IMR-90 (cell line): ENCODE results near the gene DIPK1A. TPM values are rescaled to one million over a fixed set of nuclear protein-coding genes. Genes with fewer than 3 reads are reported as not detected.

Experiments
- ATAC-seq: fragments of 200-7000 bp; cut with Tn5 transposase; 2 replicates; pipeline ENCODE4 v1.9.1; 2020; ENCODE audit warnings: low read depth, mild to moderate bottlenecking, moderate library complexity
- BruUV-seq: library from RNA; stranded (reverse); fragments of 400-500 nt; replicated peaks from 2 replicates; lab custom pipeline; 2021; lab: Mats Ljungman, UMichigan
- CTCF ChIA-PET: fragments of 300-600 bp; formaldehyde crosslinking; extraction: SDS; loops from one replicate; lab custom pipeline; 2021; ENCODE audit warnings: antibody characterized with exemption; lab: Yijun Ruan, JAX
- POLR2A ChIA-PET: fragments of 300-600 bp; sonication (Branson Sonifier 250); formaldehyde crosslinking; loops from one replicate; lab custom pipeline; 2022; ENCODE audit warnings: antibody characterized with exemption; ENCODE audit not compliant: unreplicated experiment; lab: Charles Lee
- DNase-seq: peaks from one replicate; pipeline ENCODE4 v3.0.0; 2013
- H2AFZ ChIP-seq: replicated peaks from 2 replicates; pipeline ENCODE3; 2013; ENCODE audit warnings: low read length, mild to moderate bottlenecking; ENCODE audit not compliant: poor library complexity
- H2AK5ac ChIP-seq: 2 replicates; pipeline ENCODE4 v1.6.1; 2013; ENCODE audit warnings: low read depth, low read length, inconsistent platforms
- H2AK9ac ChIP-seq: replicated peaks from 2 replicates; pipeline ENCODE3; 2013; ENCODE audit warnings: mild to moderate bottlenecking, low read depth, low read length, moderate library complexity; ENCODE audit not compliant: poor library complexity
- H2BK120ac ChIP-seq: 2 replicates; pipeline ENCODE4 v1.6.1; 2013; ENCODE audit warnings: low read depth, low read length, inconsistent platforms
- H2BK15ac ChIP-seq: 3 replicates; pipeline ENCODE4 v1.6.1; 2013; ENCODE audit warnings: low read depth, low read length, inconsistent platforms
- H2BK20ac ChIP-seq: 2 replicates; pipeline ENCODE4 v1.6.1; 2013; ENCODE audit warnings: low read depth, mild to moderate bottlenecking, inconsistent platforms, low read length, moderate library complexity
- H2BK5ac ChIP-seq: 2 replicates; pipeline ENCODE4 v1.6.1; 2013; ENCODE audit warnings: mild to moderate bottlenecking, low read depth, low read length, inconsistent platforms; ENCODE audit not compliant: poor library complexity, severe bottlenecking
- H3K14ac ChIP-seq: replicated peaks from 2 replicates; pipeline ENCODE4 v1.6.1; 2013; ENCODE audit warnings: low read depth, low read length, inconsistent platforms
- H3K18ac ChIP-seq: 2 replicates; pipeline ENCODE4 v1.6.1; 2013; ENCODE audit warnings: low read depth, low read length, control low read depth
- H3K23ac ChIP-seq: 2 replicates; pipeline ENCODE4 v1.6.1; 2013; ENCODE audit warnings: low read depth, low read length, inconsistent platforms
- H3K27ac ChIP-seq: 2 replicates; pipeline ENCODE4 v1.5.1; 2013; ENCODE audit warnings: mild to moderate bottlenecking, control low read depth, low read length; ENCODE audit not compliant: insufficient read depth
- H3K27me3 ChIP-seq: 2 replicates; pipeline ENCODE4 v1.6.1; 2013; ENCODE audit warnings: low read length; ENCODE audit not compliant: control insufficient read depth, insufficient read depth
- H3K36me3 ChIP-seq: 2 replicates; pipeline ENCODE4 v1.6.1; 2013; ENCODE audit warnings: low read length, mixed read lengths; ENCODE audit not compliant: control insufficient read depth, insufficient read depth
- H3K4ac ChIP-seq: 2 replicates; pipeline ENCODE4 v1.6.1; 2013; ENCODE audit warnings: low read depth, low read length, inconsistent platforms
- H3K4me1 ChIP-seq: 2 replicates; pipeline ENCODE4 v1.6.1; 2013; ENCODE audit warnings: low read length, mixed read lengths; ENCODE audit not compliant: control insufficient read depth, insufficient read depth
- H3K4me2 ChIP-seq: 2 replicates; pipeline ENCODE4 v1.6.1; 2013; ENCODE audit warnings: low read depth, mild to moderate bottlenecking, control low read depth, low read length, moderate library complexity
- H3K4me3 ChIP-seq: 2 replicates; pipeline ENCODE4 v1.5.1; 2013; ENCODE audit warnings: low read depth, mild to moderate bottlenecking, control low read depth, low read length, moderate library complexity; ENCODE audit not compliant: insufficient read depth
- H3K56ac ChIP-seq: 2 replicates; pipeline ENCODE4 v1.6.1; 2013; ENCODE audit warnings: low read length, inconsistent platforms; ENCODE audit not compliant: insufficient read depth; ENCODE audit errors: extremely low read depth
- H3K79me1 ChIP-seq, 2 experiments: 2 replicates each; pipeline ENCODE4 v1.6.1; 2013; ENCODE audit warnings: low read length in 2 of 2, inconsistent platforms in 1 of 2, low read depth in 1 of 2
- H3K9ac ChIP-seq: 2 replicates; pipeline ENCODE4 v1.6.1; 2013; ENCODE audit warnings: low read depth, low read length, control low read depth
- H3K9me1 ChIP-seq: 2 replicates; pipeline ENCODE4 v1.6.1; 2013; ENCODE audit warnings: low read length, inconsistent platforms; ENCODE audit not compliant: insufficient read depth
- H3K9me3 ChIP-seq: 2 replicates; pipeline ENCODE4 v1.6.1; 2013; ENCODE audit warnings: low read length; ENCODE audit not compliant: control insufficient read depth, insufficient read depth
- H4K20me1 ChIP-seq: 2 replicates; pipeline ENCODE4 v1.6.1; 2013; ENCODE audit warnings: low read length, inconsistent platforms; ENCODE audit not compliant: insufficient read depth
- H4K5ac ChIP-seq: 2 replicates; pipeline ENCODE4 v1.6.1; 2013; ENCODE audit warnings: mild to moderate bottlenecking, low read depth, low read length, control low read depth
- H4K8ac ChIP-seq, 2 experiments: 2 replicates each; pipeline ENCODE4 v1.6.1; 2013; ENCODE audit warnings: low read depth in 2 of 2, low read length in 2 of 2, control low read depth in 1 of 2, inconsistent platforms in 1 of 2
- H4K91ac ChIP-seq: 2 replicates; pipeline ENCODE4 v1.6.1; 2013; ENCODE audit warnings: low read depth, low read length, inconsistent platforms; ENCODE audit not compliant: insufficient read depth
- BHLHE40 ChIP-seq: fragments of 150-350 bp; IDR thresholded peaks from 2 replicates; pipeline ENCODE4 v1.6.1; 2016; ENCODE audit warnings: mild to moderate bottlenecking, low read depth, low read length
- CEBPB ChIP-seq: IDR thresholded peaks from 2 replicates; pipeline ENCODE4 v1.6.1; 2012; ENCODE audit warnings: low read depth, low read length, improper control_type of control experiment
- CTCF ChIP-seq: conservative IDR thresholded peaks from 2 replicates; pipeline ENCODE4 v1.5.1; 2012; ENCODE audit warnings: mild to moderate bottlenecking, low read depth, low read length, improper control_type of control experiment
- MAZ ChIP-seq: IDR thresholded peaks from 2 replicates; pipeline ENCODE4 v1.6.1; 2012; ENCODE audit warnings: low read depth, mild to moderate bottlenecking, low read length, improper control_type of control experiment, moderate library complexity, borderline replicate concordance
- RAD21 ChIP-seq: IDR thresholded peaks from 2 replicates; pipeline ENCODE4 v1.6.1; 2012; ENCODE audit warnings: low read length, improper control_type of control experiment
- RFX5 ChIP-seq: IDR thresholded peaks from 2 replicates; pipeline ENCODE4 v1.8.0; 2012; ENCODE audit warnings: low read depth, mild to moderate bottlenecking, low read length, moderate library complexity
- SMC3 ChIP-seq: fragments of 150-350 bp; IDR thresholded peaks from 2 replicates; pipeline ENCODE4 v1.6.1; 2016; ENCODE audit warnings: low read depth, mild to moderate bottlenecking, antibody characterized with exemption, low read length, moderate library complexity
- dilution Hi-C: fragments of 300-500 bp; cut with HindIII; formaldehyde crosslinking; loops from one replicate; pipeline ENCODE4 v1.14.3; 2018; ENCODE audit warnings: low sequenced_read_pairs; ENCODE audit not compliant: unreplicated experiment
- in situ Hi-C: fragments of 300-500 bp; cut with MboI; formaldehyde crosslinking; loops from 3 replicates; pipeline ENCODE4 v1.14.3; 2019; ENCODE audit warnings: low sequenced_read_pairs, inconsistent platforms, mixed read lengths
- intact Hi-C: fragments of 100-400 bp; cut with micrococcal nuclease; formaldehyde crosslinking; loops from 2 replicates; pipeline ENCODE4 v1.10.0; 2022
- polyA plus RNA-seq, 3 experiments: library from polyadenylated mRNA; depleted of rRNA; stranded (reverse); fragments of >200 nt; gene quantifications; 2 replicates each; pipeline ENCODE4 v1.2.3, GENCODE V29; 2012; ENCODE audit warnings: low replicate concordance in 1 of 3
- total RNA-seq: library from RNA; depleted of rRNA; stranded (reverse); fragments of >200 nt; gene quantifications from 2 replicates; pipeline ENCODE4 v1.2.3, GENCODE V29; 2012

DIPK1A gene
- total and polyA plus RNA-seq, 2 of the 4 experiments (the other 2 are of a cell fraction) = 4.7 to 5.7 TPM

- Histone ChIP-seq H3K4me3 (no peak overlapping the region), H3K23ac (no peak overlapping the region), H3K56ac (no peak overlapping the region), H3K36me3 (no peaks in the 10 kb centered on the region), H2BK15ac (no peak overlapping the region), H3K9me1 (no peaks in the 10 kb centered on the region), H2AFZ (no peak overlapping the region), H3K14ac (no peak overlapping the region), H2AK5ac (no peak overlapping the region), H3K18ac (no peak overlapping the region), H3K27ac (no peak overlapping the region), H2BK120ac (no peak overlapping the region), H3K79me1 (no peaks in the 10 kb centered on the region), H3K27me3 (no peaks in the 10 kb centered on the region), H2BK5ac (no peak overlapping the region), H2BK20ac (no peak overlapping the region), H3K9me3 (peaks cover 6% of the 10 kb centered on the region; the same call in 1 of the 2 replicates), H4K8ac (no peak overlapping the region), H2AK9ac (no peak overlapping the region), H4K91ac (no peak overlapping the region), H4K20me1 (no peaks in the 10 kb centered on the region), H4K5ac (no peak overlapping the region), H3K4me2 (no peak overlapping the region), H3K4ac (no peak overlapping the region), H3K9ac (no peak overlapping the region), H3K4me1 (no peaks in the 10 kb centered on the region)
- no peak for DNase-seq
- intact Hi-C loops = no loop called here
- ATAC-seq = no peak
- BruUV-seq = no TSS peak
- ChIA-PET POLR2A (no interaction called here), CTCF (no interaction called here)
- no peak for TF ChIP-seq CEBPB
- TF ChIP-seq RAD21 = no peak
- TF ChIP-seq BHLHE40 = no peak
- no peak for TF ChIP-seq SMC3
- TF ChIP-seq MAZ = no peak
- no peak for TF ChIP-seq RFX5
- TF ChIP-seq CTCF = no peak
- dilution Hi-C loops = no loop called here
- in situ Hi-C loops = no loop called here
Measured at GRCh38 chr1:92985101-92985500, 23.8 kb upstream of the DIPK1A start.
